Measurements from ENCODE around the gene NFATC4.
"Not testable (repeated sequence)": the region's sequence is repeated elsewhere in the genome, so short reads cannot be mapped to it uniquely, and the experiment has no call there.

The NFATC4 gene

DNA sequence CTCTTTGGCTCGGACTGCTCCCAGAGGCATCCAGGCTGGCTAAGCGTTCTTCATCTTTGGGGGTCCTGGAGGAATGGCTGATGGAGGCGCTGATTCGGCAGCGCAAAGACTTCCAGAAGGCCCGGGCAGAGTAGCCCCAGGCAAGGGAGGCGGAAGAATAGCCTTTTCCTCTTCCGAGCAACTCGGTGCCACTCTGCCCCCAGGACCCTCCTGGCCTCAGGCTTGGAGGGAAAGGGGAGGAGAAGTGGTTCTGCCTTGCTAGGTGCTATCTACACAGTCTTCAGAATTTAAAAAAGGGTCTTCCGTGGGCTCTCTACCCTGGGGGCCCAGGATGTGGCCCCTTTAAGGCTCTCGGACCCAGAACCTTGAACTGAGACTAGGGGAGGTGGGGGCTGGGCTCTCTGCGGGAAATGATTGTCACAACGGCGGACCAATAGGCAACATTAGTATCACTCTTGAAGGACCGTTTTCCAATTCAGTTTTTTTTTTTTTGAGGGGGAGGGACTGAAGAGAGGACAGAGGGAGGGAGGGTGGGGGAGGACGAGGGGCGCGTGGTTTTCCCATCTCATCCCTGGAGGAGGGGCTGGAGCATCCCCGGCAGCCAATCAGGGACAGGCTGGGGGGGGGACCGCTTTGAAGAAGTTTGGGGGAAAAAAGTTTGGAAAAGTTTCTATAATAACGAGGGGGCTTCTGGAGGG lies at the start of gene NFATC4:
TSS of gene NFATC4 (plus strand) at position 671 of the 698 bp plus-strand sequence. CDS start 157 bp downstream, outside the sequence.
- no peak for DNase-seq

DNA sequence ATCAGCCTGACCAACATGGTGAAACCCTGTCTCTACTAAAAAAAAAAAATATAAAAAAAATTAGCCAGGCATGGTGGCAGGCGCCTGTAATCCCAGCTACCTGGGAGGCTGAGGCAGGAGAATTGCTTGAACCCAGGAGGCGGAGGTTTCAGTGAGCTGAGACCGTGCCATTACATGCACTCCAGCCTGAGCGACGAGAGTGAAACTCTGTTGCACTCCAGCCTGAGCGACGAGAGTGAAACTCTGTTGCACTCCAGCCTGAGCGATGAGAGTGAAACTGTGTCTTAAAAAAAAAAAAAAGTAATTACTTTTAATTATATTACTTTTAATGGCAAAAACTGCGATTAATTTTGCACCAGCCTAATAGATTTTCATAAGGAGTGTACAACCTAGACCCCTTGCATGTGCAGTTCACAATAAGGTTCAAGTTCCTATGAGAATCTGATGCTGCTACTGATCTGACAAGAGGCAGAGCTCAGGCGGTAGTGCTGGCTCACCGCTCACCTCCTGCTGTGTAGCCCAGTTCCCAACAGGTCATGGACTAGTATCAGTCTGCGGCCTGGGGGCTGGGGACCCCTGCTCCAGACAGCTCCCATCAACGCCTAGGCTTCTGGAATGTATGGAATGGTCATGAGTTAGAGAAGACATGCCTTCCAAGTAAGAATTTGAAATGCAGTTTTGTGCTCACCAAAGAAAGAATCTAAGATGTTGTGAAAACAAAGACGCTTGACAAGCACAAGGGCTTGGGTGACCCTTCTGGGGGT lies 46.6 kb upstream of the NFATC4 start:
- DNase-seq: no peak

DNA sequence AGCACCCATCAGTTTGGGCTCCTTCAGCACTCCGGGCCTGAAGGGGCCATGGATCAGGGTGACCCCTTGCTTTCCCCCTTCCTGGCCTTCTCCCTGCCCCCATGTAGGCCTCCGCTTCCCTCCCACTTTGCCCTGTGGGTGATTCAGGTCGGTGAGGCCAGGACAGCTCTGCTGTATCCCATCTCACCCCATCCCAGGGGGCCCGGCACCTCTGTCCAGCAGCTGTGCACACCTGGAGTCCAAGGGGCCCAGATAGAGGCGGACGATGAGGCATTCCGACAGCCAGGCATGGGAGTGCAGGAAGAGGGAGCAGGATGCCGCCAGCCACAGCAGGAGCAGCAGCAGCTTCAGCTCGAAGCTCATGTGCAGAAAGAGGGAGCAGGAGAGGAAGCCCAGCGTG lies 45.3 kb upstream of the NFATC4 start:
- no peak for DNase-seq

DNA sequence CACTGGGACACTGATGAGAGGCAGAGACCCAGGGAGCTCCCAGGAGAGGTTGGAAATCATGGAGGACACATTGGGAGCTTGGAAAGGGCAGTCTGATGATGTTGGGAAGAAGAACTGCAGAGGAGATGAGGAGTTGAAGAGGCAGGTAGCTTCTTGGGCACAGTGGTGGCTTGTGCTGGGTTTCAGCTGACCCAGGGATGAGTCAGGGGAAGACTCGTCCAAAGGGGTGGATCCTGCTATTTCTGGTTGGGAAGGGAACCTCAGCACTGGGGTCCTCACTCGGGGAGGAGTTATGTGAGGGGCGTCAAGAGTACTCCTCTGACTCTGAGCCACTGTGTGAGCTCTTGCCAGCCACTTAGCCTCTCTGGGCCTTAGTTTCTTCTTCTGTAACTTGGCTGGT lies 44.6 kb upstream of the NFATC4 start:
- DNase-seq: no peak

DNA sequence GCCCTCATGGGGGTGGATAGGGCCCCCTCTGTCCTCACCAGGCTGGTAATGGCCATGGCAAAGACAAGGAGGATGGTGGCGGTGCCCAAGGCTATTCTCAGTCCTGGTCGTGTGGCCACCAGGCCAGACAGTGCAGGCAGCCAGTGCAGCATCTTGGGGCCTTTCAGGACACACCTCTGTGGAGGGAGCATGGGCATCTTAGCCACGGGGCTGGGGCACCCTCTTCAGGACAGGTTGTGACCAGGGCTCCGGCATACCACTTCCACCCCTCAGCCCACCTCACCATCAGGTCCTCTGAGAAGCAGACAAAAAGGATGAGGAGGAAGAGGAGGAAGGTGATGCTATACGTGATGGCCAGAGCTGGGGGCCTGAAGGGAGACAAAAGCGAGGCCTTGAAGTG lies 44.0 kb upstream of the NFATC4 start:
- DNase-seq: no peak

DNA sequence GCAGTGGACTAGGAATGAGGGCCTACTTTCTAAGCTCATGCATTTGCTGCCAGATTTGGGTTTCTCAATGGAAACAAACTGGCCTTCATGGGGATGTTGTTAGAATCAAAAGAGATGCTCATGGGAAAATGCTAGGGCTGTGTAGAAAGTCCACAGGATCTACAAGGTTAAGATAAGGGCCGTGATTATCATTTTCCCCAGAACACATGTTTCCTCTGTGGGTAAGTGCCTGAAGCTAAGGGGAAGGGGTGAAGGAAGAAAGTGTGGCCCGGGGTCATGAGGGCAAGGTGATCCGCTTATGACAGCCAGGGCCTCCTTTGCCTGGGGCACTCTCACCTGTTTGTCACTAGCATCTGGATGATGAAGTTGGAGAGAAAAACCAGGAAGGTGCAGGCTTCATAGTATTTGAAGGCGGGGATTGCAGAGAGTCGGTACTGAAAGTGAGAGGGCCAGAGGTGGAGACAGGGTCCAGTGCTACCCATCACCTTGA lies 42.9 kb upstream of the NFATC4 start:
- DNase-seq: no peak

DNA sequence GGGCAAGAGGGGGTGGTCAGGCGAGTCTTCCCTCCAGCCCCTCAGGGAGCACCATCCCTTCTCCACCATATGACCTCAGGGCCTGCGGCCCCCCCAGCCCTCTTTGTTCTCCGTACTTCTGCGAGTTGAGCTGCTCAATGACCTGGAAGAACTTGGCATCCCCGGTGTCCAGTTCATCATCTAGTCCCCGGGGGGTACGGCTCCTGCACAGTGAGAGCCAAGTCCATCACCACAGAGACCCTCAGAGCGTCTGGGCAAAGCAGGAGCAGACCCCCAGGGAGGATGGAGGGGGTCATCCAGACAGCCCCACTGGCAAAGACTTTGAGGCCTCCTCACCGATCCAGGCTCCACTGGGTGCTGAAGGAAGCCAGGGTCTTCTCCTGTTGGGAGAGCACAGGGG lies 42.0 kb upstream of the NFATC4 start:
- no peak for DNase-seq

DNA sequence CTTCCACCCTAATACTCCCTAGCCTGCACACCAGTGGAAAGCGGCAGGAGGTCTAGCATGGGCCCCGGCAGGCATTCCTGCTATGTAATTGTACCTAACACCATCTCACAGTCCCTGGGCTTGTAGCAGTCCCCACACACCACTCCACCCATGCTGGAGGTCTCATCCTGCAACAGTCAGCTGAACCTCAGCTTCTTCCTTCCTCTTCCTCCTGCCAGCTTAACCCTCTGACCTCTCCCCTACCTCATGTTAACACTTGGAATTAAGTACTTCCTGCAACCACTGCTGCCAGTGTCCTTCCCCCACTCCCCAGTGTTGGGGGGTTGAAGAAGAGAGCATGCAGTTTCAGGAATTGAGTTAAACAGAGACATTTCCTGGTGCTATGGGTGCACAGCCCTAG lies 40.7 kb upstream of the NFATC4 start:
- DNase-seq: peak; percentile 70 to 78

DNA sequence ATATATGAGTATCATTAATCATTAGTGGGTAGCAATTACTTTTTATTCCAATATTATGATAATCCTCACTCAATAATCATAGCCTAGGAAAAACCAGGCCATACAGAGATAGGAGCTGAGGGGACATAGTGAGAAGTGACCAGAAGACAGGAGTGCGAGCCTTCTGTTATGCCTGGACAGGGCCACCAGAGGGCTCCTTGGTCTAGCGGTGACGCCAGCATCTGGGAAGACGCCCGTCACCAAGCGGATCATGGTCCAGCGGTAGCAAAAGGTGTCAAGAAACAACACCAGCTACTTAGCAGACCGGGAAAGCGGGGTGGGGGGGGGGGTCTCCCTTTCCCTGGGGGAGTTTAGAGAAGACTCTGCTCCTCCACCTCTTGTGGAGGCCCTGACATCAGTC lies 40.1 kb upstream of the NFATC4 start:
- DNase-seq: not testable (repeated sequence)

DNA sequence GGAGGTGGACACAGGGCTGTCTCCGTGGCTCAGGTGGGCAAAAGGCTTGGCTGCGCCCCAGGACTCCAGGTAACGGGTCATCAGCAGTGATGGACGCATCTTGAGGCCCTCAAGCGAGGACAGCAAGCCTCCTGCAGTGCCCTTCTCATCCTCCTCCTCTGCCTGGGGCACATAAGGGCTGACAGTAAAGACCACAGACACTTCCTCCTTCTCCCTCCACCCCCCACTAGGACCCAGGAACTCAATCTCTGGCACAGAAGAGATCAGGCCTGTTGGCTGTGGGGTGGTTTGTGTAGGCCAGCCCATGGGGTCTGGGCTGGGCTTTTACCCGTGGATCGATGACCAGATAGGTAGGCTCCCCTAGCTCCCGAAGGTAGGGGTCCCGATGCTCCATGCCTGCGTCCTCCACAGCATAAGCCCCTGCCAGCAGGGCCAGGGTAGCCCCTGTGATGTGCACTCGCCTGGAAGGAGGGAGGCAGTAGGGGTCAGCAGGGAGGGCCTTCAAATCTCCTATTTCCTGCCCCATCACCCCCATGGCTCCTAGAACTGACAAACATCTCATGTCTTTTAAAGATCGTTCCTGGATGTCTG lies 38.8 kb upstream of the NFATC4 start:
- peak; percentile 11 to 22 for DNase-seq

DNA sequence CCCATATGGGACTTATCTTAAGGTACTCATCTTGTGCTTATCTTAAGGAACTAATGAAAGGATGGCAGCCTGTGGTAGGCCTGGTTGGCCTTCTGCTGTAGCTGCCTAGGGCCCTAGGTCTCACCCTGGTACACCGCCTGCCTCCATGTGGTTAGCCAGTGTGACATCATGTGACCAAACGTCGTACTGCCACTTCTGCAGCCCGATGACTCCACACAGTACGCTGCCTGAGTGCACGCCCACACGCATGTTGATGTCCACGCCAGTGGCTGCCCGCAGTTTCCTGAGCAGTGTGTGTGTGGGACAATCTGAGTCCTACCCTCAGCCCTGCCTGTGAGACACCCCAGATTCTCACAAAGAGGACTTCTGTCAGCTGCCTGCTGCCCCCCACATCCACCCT lies 38.2 kb upstream of the NFATC4 start:
- peak; percentile 88 to 94 for DNase-seq

DNA sequence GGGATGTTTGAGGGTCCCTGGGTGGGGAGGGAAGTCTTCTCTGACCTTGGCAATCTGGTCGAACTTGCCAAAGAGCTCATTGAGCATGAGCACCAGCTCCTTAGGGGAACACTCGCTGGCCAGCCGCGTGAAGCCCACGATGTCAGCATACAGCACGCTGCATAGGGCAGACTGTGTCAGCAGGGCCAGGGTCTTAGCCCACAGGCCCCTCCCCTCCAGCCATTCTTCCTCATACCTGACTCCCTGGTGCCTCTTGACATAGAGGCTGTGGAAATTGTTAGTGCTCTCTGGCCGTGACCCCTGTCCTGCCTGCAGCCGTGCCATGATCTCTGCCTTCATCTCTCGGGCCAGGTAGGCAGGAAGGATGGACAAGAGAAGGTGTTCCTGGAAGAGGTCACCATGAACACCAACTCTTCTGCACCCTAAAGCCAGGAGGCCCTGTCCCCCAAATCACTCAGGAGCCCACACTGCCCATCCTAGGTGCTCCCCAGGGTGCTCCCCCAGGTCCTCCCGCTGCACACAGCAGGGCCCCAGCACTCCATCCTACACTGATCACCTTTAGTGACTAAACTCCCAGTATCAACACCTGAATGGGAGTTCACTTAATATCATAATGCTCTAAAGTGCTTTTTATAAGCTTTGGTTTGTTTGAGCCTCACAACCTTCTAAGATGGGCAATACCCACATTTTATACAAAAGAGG lies 36.9 kb upstream of the NFATC4 start:
- DNase-seq: no peak

DNA sequence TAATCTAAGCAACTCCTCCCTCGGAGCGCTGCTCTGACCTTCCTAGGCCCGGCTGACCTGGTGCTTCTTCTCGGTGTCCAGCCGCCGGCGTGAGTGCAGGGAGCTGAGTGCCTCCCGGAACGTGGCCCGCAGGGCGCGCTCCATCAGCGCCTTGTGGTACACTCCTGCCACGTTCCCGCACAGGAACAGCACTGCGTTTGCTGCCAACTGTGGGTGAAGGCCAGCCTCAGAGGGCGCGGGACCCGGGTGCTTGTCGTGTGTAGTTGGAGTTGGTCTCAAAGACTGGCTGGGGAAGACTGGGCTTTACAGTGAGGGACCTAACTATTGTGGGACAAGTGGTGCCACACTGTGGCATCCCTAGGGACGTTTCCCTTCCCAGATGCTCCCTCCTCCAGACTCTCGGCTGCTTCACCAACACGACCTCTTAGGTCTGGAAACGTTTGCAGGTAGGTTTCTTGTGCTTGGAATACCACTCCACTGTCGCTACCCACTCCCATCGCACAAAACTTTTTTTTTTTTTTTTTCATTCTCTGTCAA lies 36.2 kb upstream of the NFATC4 start:
- DNase-seq: peak in 1 of 2 experiments; percentile 16

DNA sequence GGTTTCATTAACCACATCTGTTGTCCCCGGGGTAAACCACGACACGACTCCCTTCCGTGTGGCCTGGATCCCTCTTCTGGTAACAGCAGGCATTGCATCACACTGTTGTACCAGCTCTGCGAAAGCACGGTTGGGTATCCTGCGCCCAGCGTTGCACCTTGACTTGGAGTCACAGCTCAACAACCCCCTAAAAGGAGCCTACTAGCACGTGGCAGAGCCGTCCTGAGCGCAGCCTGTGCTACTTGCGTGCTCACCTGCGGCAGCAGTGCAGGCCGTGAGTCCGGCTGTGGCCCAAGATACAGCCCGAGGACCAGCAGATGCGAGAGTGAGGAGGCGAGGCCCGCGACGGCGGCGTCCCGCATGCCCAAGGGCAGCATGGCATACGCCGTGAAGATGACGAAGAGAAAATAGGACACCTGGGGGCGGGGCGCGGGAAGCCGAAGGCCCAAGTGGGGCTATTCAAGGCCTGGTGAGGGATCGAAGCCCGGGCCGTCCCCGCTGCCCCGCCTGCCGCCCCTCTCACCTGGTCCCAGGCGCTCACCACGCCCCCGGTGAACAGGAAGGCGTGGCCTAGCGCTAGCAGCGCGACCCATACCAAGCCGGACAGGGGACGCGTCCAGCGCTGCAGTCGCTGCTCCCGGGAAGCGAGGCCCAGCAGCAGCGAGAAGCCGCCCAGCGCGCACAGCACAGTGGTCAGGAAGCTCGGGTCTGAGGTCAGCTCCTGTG lies 35.6 kb upstream of the NFATC4 start:
- DNase-seq: peak; percentile 67 to 77

DNA sequence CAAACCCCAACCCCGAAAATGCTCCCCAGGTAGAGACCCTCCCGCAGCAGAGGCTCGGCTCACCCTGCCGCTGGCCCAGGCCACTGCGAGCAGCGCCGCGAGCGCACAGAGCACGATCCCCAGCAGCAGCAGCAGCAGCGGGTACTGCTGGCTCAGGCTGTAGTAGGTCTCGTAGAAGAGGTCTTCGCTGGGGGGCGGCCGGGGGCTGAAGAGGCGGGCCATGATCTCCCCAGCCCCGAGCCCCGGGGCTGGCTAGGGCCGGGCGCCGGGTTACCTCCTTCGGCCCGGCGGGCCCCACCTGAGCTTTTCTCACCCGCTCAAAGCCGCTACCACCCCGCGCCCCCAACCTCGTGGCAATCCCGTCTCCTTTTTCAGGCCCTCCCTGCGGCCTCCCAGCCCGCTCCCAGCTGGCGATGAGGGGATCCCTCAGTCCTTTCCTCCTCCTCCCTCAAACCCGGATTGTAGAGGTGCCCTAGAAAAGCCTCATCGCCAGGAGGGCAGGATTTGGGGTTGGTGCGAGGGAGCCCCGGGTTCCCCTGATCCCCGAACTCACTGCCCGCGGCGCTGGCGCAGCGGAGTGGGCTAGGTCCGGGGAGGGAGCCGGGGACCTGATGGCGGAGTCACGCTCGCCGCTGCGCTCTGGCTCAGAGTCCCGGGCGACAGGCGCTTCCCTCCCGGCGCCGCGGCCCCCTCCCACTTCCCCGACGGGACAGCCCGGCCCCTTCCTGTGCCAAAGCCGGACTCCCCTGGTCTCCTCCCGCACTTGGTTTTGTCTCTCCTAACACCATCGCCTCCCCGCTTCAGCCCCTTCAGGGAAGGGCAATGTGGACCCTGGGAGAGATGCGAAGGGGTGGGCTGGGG lies 33.3 kb upstream of the NFATC4 start, which contains the start of gene ADCY4:
TSS of gene ADCY4 (minus strand) at position 641 of the 861 bp plus-strand sequence. CDS start at position 222, 419 bp downstream.
- no peak for DNase-seq

DNA sequence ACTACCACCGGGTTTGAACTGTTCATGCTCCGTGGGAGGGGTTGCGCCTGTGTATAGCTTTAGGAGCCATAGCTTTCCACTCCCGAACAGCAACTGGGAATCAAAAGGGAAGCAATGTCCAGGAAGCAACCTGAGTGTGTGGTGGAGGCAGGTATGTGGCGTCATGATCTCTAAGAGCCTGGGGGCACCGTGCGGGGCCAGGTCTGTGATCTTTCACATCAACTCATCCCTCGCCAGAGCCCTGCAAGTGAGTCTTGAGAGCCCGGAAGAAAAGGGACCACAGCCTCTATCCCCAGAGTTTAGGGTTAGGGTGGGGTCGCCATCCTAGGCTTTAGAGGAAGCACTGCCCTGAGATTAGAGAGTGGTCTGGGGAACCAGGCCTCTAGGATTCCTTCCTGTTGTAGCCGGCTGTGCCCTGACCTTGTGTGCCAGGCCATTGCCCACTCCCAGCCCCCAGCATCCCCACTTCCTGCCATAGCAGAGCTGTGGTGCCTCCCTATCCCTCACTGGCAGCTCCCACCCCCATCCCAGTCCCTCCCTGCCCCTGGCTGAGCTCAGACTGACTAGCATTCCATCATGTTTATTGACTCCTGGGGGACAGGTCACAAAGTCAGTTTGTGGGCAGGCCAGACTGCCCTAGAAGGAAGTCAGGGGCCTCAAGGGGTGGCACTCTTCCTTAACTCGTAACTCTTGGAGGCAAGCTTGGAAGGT lies 32.4 kb upstream of the NFATC4 start:
- no peak for DNase-seq

DNA sequence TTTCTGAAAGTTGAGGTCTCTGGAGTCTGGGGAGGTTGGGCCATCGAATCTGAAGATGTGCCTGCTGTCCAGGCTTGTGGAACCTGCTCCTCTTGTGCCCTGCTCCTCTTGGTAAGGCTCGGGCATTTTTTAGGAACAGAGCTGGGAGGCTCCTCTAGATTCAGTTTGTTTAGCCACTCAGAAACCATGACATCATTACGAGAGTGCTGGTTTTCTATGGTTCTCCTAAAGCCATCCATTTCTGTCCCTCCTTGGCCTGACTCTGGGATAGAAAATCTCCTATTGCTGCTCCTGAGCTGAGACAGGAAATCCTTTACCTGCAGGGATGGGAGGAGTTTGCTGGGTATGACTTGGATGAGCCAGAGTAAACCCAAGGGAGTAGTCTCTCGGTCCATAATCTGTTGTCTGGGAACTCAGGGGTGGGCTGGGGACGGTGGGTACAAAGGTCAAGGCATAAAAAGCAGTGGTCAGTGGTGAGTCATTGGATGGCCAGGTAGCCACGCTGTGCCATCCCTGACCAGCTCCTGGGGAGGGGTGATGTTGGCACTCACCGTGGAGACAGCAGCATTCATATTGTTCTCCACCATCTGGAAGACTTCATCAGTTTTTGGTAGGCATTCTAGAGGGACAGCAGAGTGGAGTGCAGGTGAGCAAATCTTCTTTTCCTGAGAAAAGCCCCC lies 30.7 kb upstream of the NFATC4 start:
- DNase-seq: no peak

DNA sequence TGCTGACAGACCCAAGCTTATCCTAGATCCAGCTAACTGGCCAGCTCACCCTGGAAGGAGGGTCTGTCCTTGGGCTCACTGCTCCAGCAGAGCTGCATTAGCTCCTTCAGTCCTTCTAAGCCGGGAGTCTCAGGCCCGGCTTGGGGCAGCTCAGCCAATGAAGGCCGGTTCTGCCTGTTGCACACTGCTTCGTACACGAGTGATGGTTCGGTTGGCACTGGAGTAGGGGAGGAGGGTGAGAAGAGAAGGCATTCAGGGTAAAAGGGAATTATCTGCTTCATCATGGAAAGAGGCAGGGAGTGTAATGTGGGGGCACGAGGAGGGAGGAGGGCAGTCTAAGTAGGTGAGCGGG lies 30.2 kb upstream of the NFATC4 start:
- no peak for DNase-seq

DNA sequence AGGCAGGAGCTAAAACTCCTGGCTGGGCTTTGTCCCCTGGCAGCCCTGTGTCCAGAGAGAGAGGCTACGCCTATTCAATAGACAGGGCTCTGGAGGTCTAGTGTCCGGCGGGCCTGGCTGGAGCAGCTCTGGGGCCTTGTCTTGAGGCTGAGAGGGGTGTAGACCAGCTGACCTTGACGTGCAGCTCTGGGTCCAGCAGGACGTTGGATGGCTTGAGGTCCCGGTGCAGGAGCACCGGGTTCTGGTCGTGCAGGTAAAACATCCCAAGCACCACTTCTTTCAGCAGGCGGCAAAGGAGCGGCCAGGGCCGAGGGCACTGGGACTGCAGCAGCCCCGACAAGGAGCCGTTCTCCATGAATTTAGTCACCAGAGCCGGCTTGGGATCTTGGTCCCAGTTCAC lies 29.1 kb upstream of the NFATC4 start:
- DNase-seq: no peak

Measured in AML-193 (cell line).